Thyroid gland (tissue), 4 donors: ENCODE measurements around the gene PMCH.

Experiments used
- POLR2A ChIP-seq, 2 donors: fragments of 450-650 bp; IDR thresholded peaks; one replicate each; pipeline ENCODE4 v1.6.1; 2017; ENCODE audit warnings: antibody characterized with exemption in 2 of 2, mild to moderate bottlenecking in 2 of 2, moderate library complexity in 1 of 2
- TF ChIP-seq, protein P1 (sequence below), 6 experiments: fragments of 200-600 bp in 3 of 6; fragments of 450-650 bp in 3 of 6; sonication (generic) in 3 of 6; IDR thresholded peaks; one replicate each; pipeline ENCODE4 v1.5.1; 2016 to 2019; ENCODE audit warnings: antibody characterized with exemption in 6 of 6, mild to moderate bottlenecking in 2 of 6, inconsistent platforms in 1 of 6, moderate library complexity in 1 of 6

GRCh38 chr12:102169922-102170621, 27.6 kb downstream of the PMCH start:
- TF ChIP-seq, protein P1, sequence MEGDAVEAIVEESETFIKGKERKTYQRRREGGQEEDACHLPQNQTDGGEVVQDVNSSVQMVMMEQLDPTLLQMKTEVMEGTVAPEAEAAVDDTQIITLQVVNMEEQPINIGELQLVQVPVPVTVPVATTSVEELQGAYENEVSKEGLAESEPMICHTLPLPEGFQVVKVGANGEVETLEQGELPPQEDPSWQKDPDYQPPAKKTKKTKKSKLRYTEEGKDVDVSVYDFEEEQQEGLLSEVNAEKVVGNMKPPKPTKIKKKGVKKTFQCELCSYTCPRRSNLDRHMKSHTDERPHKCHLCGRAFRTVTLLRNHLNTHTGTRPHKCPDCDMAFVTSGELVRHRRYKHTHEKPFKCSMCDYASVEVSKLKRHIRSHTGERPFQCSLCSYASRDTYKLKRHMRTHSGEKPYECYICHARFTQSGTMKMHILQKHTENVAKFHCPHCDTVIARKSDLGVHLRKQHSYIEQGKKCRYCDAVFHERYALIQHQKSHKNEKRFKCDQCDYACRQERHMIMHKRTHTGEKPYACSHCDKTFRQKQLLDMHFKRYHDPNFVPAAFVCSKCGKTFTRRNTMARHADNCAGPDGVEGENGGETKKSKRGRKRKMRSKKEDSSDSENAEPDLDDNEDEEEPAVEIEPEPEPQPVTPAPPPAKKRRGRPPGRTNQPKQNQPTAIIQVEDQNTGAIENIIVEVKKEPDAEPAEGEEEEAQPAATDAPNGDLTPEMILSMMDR (IDR thresholded peaks at IDR 0.05): peak; percentile 38 to 78 (median 64)
- no peak for TF ChIP-seq POLR2A (IDR thresholded peaks at IDR 0.05)
